Spleen (tissue), 11 donors: ENCODE results near the gene PRKCB. TPM values are rescaled to one million over a fixed set of nuclear protein-coding genes. Genes with fewer than 3 reads are reported as not detected.

Source experiments
- DNase-seq: peaks from one replicate; pipeline ENCODE4 v3.0.0-alpha.2; 2020
- H3K27ac ChIP-seq, 8 donors: fragments of 200-600 bp; sonication (generic) in 7 of 8; 1 replicate in 4 of 8; 2 replicates in 4 of 8; pipeline versions ENCODE4 v1.5.0 to v1.8.0; 2016 to 2021; ENCODE audit warnings: inconsistent platforms in 4 of 8, mild to moderate bottlenecking in 4 of 8, moderate library complexity in 1 of 8
- H3K27me3 ChIP-seq, 7 donors: fragments of 200-600 bp; sonication (generic) in 6 of 7; replicated peaks in 1 of 7; 1 replicate in 4 of 7; 2 replicates in 3 of 7; pipeline versions ENCODE4 v1.5.0 to v1.8.0; 2016 to 2021; ENCODE audit warnings: inconsistent platforms in 3 of 7, mild to moderate bottlenecking in 1 of 7
- H3K36me3 ChIP-seq, 6 donors: fragments of 200-600 bp; sonication (generic) in 5 of 6; 1 replicate in 4 of 6; 2 replicates in 2 of 6; pipeline versions ENCODE4 v1.5.0 to v1.8.0; 2016 to 2021; ENCODE audit warnings: inconsistent platforms in 2 of 6
- H3K4me1 ChIP-seq, 6 donors: fragments of 200-600 bp; sonication (generic) in 5 of 6; 1 replicate in 3 of 6; 2 replicates in 3 of 6; pipeline versions ENCODE4 v1.5.0 to v1.8.0; 2016 to 2021; ENCODE audit warnings: inconsistent platforms in 3 of 6
- H3K4me3 ChIP-seq, 8 donors: fragments of 200-600 bp; sonication (generic) in 7 of 8; 1 replicate in 4 of 8; 2 replicates in 4 of 8; pipeline versions ENCODE4 v1.5.0 to v1.8.0; 2016 to 2021; ENCODE audit warnings: inconsistent platforms in 4 of 8, mild to moderate bottlenecking in 4 of 8, moderate library complexity in 2 of 8
- H3K9me3 ChIP-seq, 8 donors: fragments of 200-600 bp; sonication (generic) in 7 of 8; 1 replicate in 4 of 8; 2 replicates in 4 of 8; pipeline versions ENCODE4 v1.5.0 to v1.8.0; 2016 to 2021; ENCODE audit warnings: inconsistent platforms in 4 of 8
- CTCF ChIP-seq, 11 experiments: fragments of 200-600 bp in 7 of 11; fragments of 450-650 bp in 4 of 11; sonication (generic) in 4 of 11; IDR thresholded peaks in 8 of 11; conservative IDR thresholded peaks in 3 of 11; 1 replicate in 7 of 11; 2 replicates in 4 of 11; pipeline versions ENCODE4 v1.4.0 to v1.8.0; 2016 to 2021; ENCODE audit warnings: antibody characterized with exemption in 11 of 11, inconsistent platforms in 4 of 11, mild to moderate bottlenecking in 1 of 11
- POLR2A ChIP-seq, 3 donors: fragments of 450-650 bp; IDR thresholded peaks; one replicate each; pipeline ENCODE4 v1.5.1; 2017; ENCODE audit warnings: antibody characterized with exemption in 3 of 3, mild to moderate bottlenecking in 1 of 3
- POLR2AphosphoS5 ChIP-seq, 3 donors: sonication (generic); formaldehyde crosslinking; IDR thresholded peaks; one replicate each; pipeline ENCODE4 v1.5.1; 2017; ENCODE audit warnings: antibody characterized with exemption in 3 of 3
- WGBS, 5 donors: extraction: QIAGEN DNeasy Blood & Tissue Kit in 3 of 5; methylation state at CpG; one replicate each; pipeline versions ENCODE4 v1.1.5 to v1.1.7; 2013 to 2018; 5-methylcytosine and 5-hydroxymethylcytosine counted together
- intact Hi-C: fragments of 100-400 bp; cut with DNase I; formaldehyde crosslinking; loops from one replicate; pipeline ENCODE4 v1.15.0; 2023; ENCODE audit warnings: low total_unique reads
- polyA plus RNA-seq, 3 donors: library from polyadenylated mRNA; stranded (reverse); fragments of 200-250 nt; gene quantifications; one replicate each; pipeline ENCODE4 v1.2.1, GENCODE V29; 2013
- total RNA-seq, 7 donors: library from RNA; depleted of rRNA in 3 of 7; stranded (reverse); fragments of >200 nt in 3 of 7; fragmentation: NEBNext Ultra II Directional in 4 of 7; extraction: Animal tissue kit (Norgen Biotek cat#: 25700) in 4 of 7; gene quantifications; one replicate each; pipeline versions ENCODE4 v1.1.0 to v1.2.1, GENCODE V29; 2016 to 2021
- donor health status: healthy with polysubstance abuse.
- donor health status: DM: no; HTN: no; CAD: no; lungs with moderate emphysema.
- donor health status: DM: no; HTN: no; CAD: no.
- donor health status: Bipolar disorder and iron deficiency.
- donor health status: healthy.
- donor health status: DM: no; HTN: no; CAD: no.
- donor health status: DM: yes; HTN: yes; CAD: no.

PRKCB gene
- total and polyA plus RNA-seq, 10 donors, result 33.8 to 284 (median 182) TPM

- WGBS, 5 donors, result 85 to 95% (median 88%) methylated on average over 5 of the region's 5 CpGs
- H3K4me3 ChIP-seq, result no peak overlapping the region
- no peak for DNase-seq
- no peaks in the 10 kb centered on the region for H3K9me3 ChIP-seq
- no peak for TF ChIP-seq CTCF (IDR thresholded peaks at IDR 0.05 in 8 of 11, conservative IDR thresholded peaks at IDR 0.05 in 3 of 11)
- no peak for TF ChIP-seq POLR2AphosphoS5 (IDR thresholded peaks at IDR 0.05)
- H3K27me3 ChIP-seq, result no peaks in the 10 kb centered on the region
- intact Hi-C loops, result no loop called here
- no peak overlapping the region for H3K27ac ChIP-seq
- H3K4me1 ChIP-seq, result no peaks in the 10 kb centered on the region
- H3K36me3 ChIP-seq, result peaks cover 0 to 92% (median 41%) of the 10 kb centered on the region in 6 donors
Measured at GRCh38 chr16:24170407-24170806, 334.6 kb downstream of the PRKCB start.

DNA sequence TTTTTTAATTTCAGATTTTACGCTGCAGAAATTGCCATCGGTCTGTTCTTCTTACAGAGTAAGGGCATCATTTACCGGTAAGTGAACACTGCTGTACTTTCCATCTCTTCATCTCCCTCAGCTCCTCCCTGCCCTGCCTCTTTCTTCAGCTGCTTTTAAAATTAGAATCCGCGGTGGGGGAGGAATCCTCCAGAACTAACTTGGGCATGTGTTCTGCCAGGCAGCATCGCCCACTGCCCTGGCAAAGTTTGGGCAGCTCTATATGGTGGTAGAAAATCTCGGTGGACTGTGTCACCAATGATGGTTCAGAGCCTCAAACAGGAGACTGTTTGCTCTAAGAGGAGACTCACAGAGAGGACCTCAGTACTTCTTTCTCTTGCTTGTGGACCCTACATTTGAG lies 338.7 kb downstream of the PRKCB start:
- WGBS, 5 donors, result 94 to 98% (median 95%) methylated on average over 7 of the region's 7 CpGs
- H3K9me3 ChIP-seq, result no peaks in the 10 kb centered on the region
- H3K4me3 ChIP-seq, result no peak overlapping the region
- H3K4me1 ChIP-seq, result no peaks in the 10 kb centered on the region
- intact Hi-C loops, result no loop called here
- H3K27ac ChIP-seq, result no peak overlapping the region
- TF ChIP-seq CTCF (IDR thresholded peaks at IDR 0.05 in 8 of 11, conservative IDR thresholded peaks at IDR 0.05 in 3 of 11) (no peak), POLR2AphosphoS5 (IDR thresholded peaks at IDR 0.05) (no peak), POLR2A (IDR thresholded peaks at IDR 0.05) (no peak)
- H3K36me3 ChIP-seq, result peaks cover 0 to 100% (median 73%) of the 10 kb centered on the region in 6 donors
- no peak for DNase-seq
- no peaks in the 10 kb centered on the region for H3K27me3 ChIP-seq

- DNase-seq, result no peak
- H3K36me3 ChIP-seq, result peaks cover 0 to 100% (median 72%) of the 10 kb centered on the region in 6 donors
- intact Hi-C loops, result no loop called here
- no peak overlapping the region for H3K4me3 ChIP-seq
- H3K27me3 ChIP-seq, result no peaks in the 10 kb centered on the region
- H3K27ac ChIP-seq, result no peak overlapping the region
- TF ChIP-seq CTCF (IDR thresholded peaks at IDR 0.05 in 8 of 11, conservative IDR thresholded peaks at IDR 0.05 in 3 of 11) (no peak), POLR2A (IDR thresholded peaks at IDR 0.05) (no peak), POLR2AphosphoS5 (IDR thresholded peaks at IDR 0.05) (no peak)
- WGBS, 5 donors, result 94 to 99% (median 98%) methylated on average over 3 of the region's 3 CpGs
- no peaks in the 10 kb centered on the region for H3K9me3 ChIP-seq
- no peaks in the 10 kb centered on the region for H3K4me1 ChIP-seq
Measured at GRCh38 chr16:24174957-24175356, 339.2 kb downstream of the PRKCB start.

DNA sequence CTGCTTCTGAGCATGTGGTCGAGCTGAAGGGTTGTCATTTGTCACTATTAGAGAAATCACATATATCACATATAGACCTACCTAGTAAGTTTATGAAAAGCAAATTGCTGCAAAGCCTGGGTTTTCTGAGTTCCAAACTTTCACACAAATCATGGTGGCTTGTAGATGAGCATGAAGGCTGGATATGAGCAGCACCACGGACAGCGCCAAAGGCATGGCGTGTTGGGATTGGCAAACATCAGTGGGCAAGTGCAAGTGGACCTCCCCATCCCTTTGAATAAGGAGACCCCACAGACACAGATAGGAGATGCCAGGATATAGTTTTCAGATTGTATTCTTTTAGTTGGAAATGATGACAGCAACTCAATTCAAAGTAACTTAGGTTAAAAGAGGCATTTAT lies 342.7 kb downstream of the PRKCB start:
- peaks cover 0 to 100% (median 59%) of the 10 kb centered on the region in 6 donors for H3K36me3 ChIP-seq
- intact Hi-C loops, result no loop called here
- no peak overlapping the region for H3K4me3 ChIP-seq
- no peaks in the 10 kb centered on the region for H3K9me3 ChIP-seq
- TF ChIP-seq POLR2AphosphoS5 (IDR thresholded peaks at IDR 0.05) (no peak), CTCF (IDR thresholded peaks at IDR 0.05 in 8 of 11, conservative IDR thresholded peaks at IDR 0.05 in 3 of 11) (no peak), POLR2A (IDR thresholded peaks at IDR 0.05) (no peak)
- no peaks in the 10 kb centered on the region for H3K4me1 ChIP-seq
- 68 to 83% (median 79%) methylated on average over 4 of the region's 4 CpGs for WGBS, 5 donors
- no peak for DNase-seq
- H3K27me3 ChIP-seq, result no peaks in the 10 kb centered on the region
- H3K27ac ChIP-seq, result no peak overlapping the region
